OCI-LY1 (cell line): Measurements from ENCODE around the gene ARHGEF17.

Source experiments
- CTCF ChIP-seq: fragments of 200-600 bp; sonication (generic), shearing (Covaris generic); IDR thresholded peaks from 2 replicates; pipeline ENCODE4 v1.5.1; 2017; ENCODE audit warnings: mild to moderate bottlenecking, antibody characterized with exemption, low read length, moderate library complexity, mixed read lengths
- EZH2 ChIP-seq: fragments of 200-600 bp; sonication (generic), shearing (Covaris generic); IDR thresholded peaks from 2 replicates; pipeline ENCODE4 v1.8.0; 2017; ENCODE audit warnings: borderline replicate concordance, mixed run types, mild to moderate bottlenecking, antibody characterized with exemption, low read length, moderate library complexity, mixed read lengths

- no peak for TF ChIP-seq EZH2
- no peak for TF ChIP-seq CTCF
These were observed 57.5 kb downstream of the ARHGEF17 start for GRCh38 chr11:73365352-73366264.
